Activated T-helper 1 cell treated with anti-CD3 and anti-CD28 coated beads, Interleukin-2, amount 50 U/mL, for 16 hours (primary cell): ENCODE measurements around the gene CLEC18C.
"Not testable (repeated sequence)": the region's sequence is repeated elsewhere in the genome, so short reads cannot be mapped to it uniquely, and the experiment has no call there.

ENCODE experiments used
- DNase-seq, 2 donors: peaks; one replicate each; pipeline ENCODE4 v3.0.0-alpha.2; 2020; ENCODE audit warnings: low read depth in 1 of 2, low spot score in 1 of 2

CLEC18C gene

GRCh38 chr16:70206382-70206781, 32.8 kb downstream of the CLEC18C start:
- not testable (repeated sequence) for DNase-seq

GRCh38 chr16:70218586-70218985, 45.0 kb downstream of the CLEC18C start:
- DNase-seq = not testable (repeated sequence)

- DNase-seq = not testable (repeated sequence)
Measured at GRCh38 chr16:70222574-70222973, 49.0 kb downstream of the CLEC18C start.

GRCh38 chr16:70223216-70223615, 49.6 kb downstream of the CLEC18C start:
- not testable (repeated sequence) for DNase-seq

- DNase-seq = not testable (repeated sequence)
Measured at GRCh38 chr16:70223971-70224513, 50.5 kb downstream of the CLEC18C start.

- not testable (repeated sequence) for DNase-seq
Measured at GRCh38 chr16:70224645-70225044, 51.1 kb downstream of the CLEC18C start.

GRCh38 chr16:70225430-70225829, 51.8 kb downstream of the CLEC18C start:
- DNase-seq = not testable (repeated sequence)

GRCh38 chr16:70226024-70226423, 52.4 kb downstream of the CLEC18C start:
- DNase-seq = not testable (repeated sequence)

GRCh38 chr16:70231831-70232230, 58.2 kb downstream of the CLEC18C start:
- DNase-seq = not testable (repeated sequence)
